Activated T-cell treated with anti-CD3 and anti-CD28 coated beads, Interleukin-2, amount 50 U/mL, for 48 hours (primary cell): ENCODE data around the gene ZC3H18.

Source experiments
- DNase-seq, 2 experiments: peaks; one replicate each; pipeline ENCODE4 v3.0.0-alpha.2; 2020

The ZC3H18 gene

GRCh38 chr16:88533381-88533917, 36.8 kb upstream of the ZC3H18 start:
- DNase-seq = no peak

GRCh38 chr16:88533932-88534637, 36.1 kb upstream of the ZC3H18 start:
- peak; percentile 84 to 90 for DNase-seq

- peak; percentile 55 to 65 for DNase-seq
These were observed 35.5 kb upstream of the ZC3H18 start for GRCh38 chr16:88534638-88535190.

- DNase-seq = no peak
These were observed 34.9 kb upstream of the ZC3H18 start for GRCh38 chr16:88535191-88535856.

- DNase-seq = no peak
These were observed 34.4 kb upstream of the ZC3H18 start for GRCh38 chr16:88535857-88536222.

- no peak for DNase-seq
These were observed 33.7 kb upstream of the ZC3H18 start for GRCh38 chr16:88536510-88536909.

GRCh38 chr16:88536971-88537751, 33.0 kb upstream of the ZC3H18 start:
- DNase-seq = no peak

GRCh38 chr16:88537859-88538258, 32.3 kb upstream of the ZC3H18 start:
- no peak for DNase-seq

GRCh38 chr16:88538366-88539060, 31.7 kb upstream of the ZC3H18 start:
- DNase-seq = no peak

- DNase-seq = no peak
These were observed 30.9 kb upstream of the ZC3H18 start for GRCh38 chr16:88539261-88539651.

GRCh38 chr16:88539652-88540345, 30.4 kb upstream of the ZC3H18 start:
- no peak for DNase-seq

- no peak for DNase-seq
These were observed 29.7 kb upstream of the ZC3H18 start for GRCh38 chr16:88540346-88540977.

GRCh38 chr16:88541831-88542616, 28.2 kb upstream of the ZC3H18 start:
- DNase-seq = no peak

- DNase-seq = no peak
These were observed 26.9 kb upstream of the ZC3H18 start for GRCh38 chr16:88543230-88543813.

GRCh38 chr16:88545781-88546180, 24.4 kb upstream of the ZC3H18 start:
- DNase-seq = no peak

GRCh38 chr16:88548131-88548874, 21.9 kb upstream of the ZC3H18 start:
- no peak for DNase-seq

- DNase-seq = no peak
These were observed 21.2 kb upstream of the ZC3H18 start for GRCh38 chr16:88548985-88549384.

- DNase-seq = no peak
These were observed 20.4 kb upstream of the ZC3H18 start for GRCh38 chr16:88549671-88550245.

- no peak for DNase-seq
These were observed 19.9 kb upstream of the ZC3H18 start for GRCh38 chr16:88550246-88550661.
